HepG2 (cell line): Measurements from ENCODE around the gene SFMBT1. TPM values are rescaled to one million over a fixed set of nuclear protein-coding genes. Genes with fewer than 3 reads are reported as not detected.

ENCODE experiments used
- CCAR2 ChIP-seq: fragments of 200-400 bp; formaldehyde crosslinking; optimal IDR thresholded peaks from 2 replicates; pipeline ENCODE3; 2018; ENCODE audit warnings: low read depth, mild to moderate bottlenecking, low read length, moderate library complexity
- HIC2 ChIP-seq: sonication (generic); formaldehyde crosslinking; IDR thresholded peaks from 2 replicates; pipeline ENCODE4 v1.9.0; 2022; ENCODE audit warnings: low read depth, missing genetic modification reagents
- KLF12 ChIP-seq: sonication (generic); formaldehyde crosslinking; IDR thresholded peaks from 2 replicates; pipeline ENCODE4 v1.4.0; 2020; ENCODE audit warnings: missing genetic modification reagents, borderline replicate concordance
- RAD51 ChIP-seq: fragments of 450-650 bp; IDR thresholded peaks from 2 replicates; pipeline ENCODE4 v1.6.1; 2016; ENCODE audit warnings: borderline replicate concordance
- SIN3A ChIP-seq: IDR thresholded peaks from 2 replicates; pipeline ENCODE4 v1.6.1; 2011; ENCODE audit warnings: low read depth, mild to moderate bottlenecking, control low read depth, low read length, borderline replicate concordance
- ZMYM4 ChIP-seq: sonication (generic); formaldehyde crosslinking; IDR thresholded peaks from 2 replicates; pipeline ENCODE4 v1.8.1; 2023; ENCODE audit warnings: mild to moderate bottlenecking, missing genetic modification reagents
- ZNF235 ChIP-seq: sonication (generic); formaldehyde crosslinking; IDR thresholded peaks from 2 replicates; pipeline ENCODE4 v1.8.1; 2023; ENCODE audit warnings: mild to moderate bottlenecking, missing genetic modification reagents, borderline replicate concordance
- ZNF317 ChIP-seq: sonication (generic); formaldehyde crosslinking; IDR thresholded peaks from 2 replicates; pipeline ENCODE4 v1.5.0; 2020; ENCODE audit warnings: mild to moderate bottlenecking, missing genetic modification reagents
- ZNF335 ChIP-seq: sonication (generic); formaldehyde crosslinking; IDR thresholded peaks from 2 replicates; pipeline ENCODE4 v1.4.0; 2020; ENCODE audit warnings: missing genetic modification reagents
- ZNF619 ChIP-seq: sonication (generic); formaldehyde crosslinking; IDR thresholded peaks from 2 replicates; pipeline ENCODE4 v1.4.0; 2020; ENCODE audit warnings: mild to moderate bottlenecking, missing genetic modification reagents
- polyA plus RNA-seq, 8 experiments: library from polyadenylated mRNA; depleted of rRNA in 3 of 8; stranded (reverse) in 7 of 8; unstranded in 1 of 8; fragments of >200 nt; fragmentation: Illumina TruSeq in 4 of 8; extraction: Trizol in 4 of 8; gene quantifications; 2 replicates each; pipeline versions ENCODE4 v1.2.1 to v1.2.3, GENCODE V29; 2011 to 2016; ENCODE audit warnings: low read depth in 4 of 8, missing spikeins in 1 of 8, mixed read lengths in 1 of 8; ENCODE audit not compliant: insufficient read depth in 1 of 8
- total RNA-seq, 5 experiments: library from RNA; depleted of rRNA; stranded (reverse); fragments of >200 nt; fragmentation: Illumina TruSeq; extraction: Trizol; gene quantifications; 2 replicates each; pipeline ENCODE4 v1.2.3, GENCODE V29; 2016; ENCODE audit warnings: low read depth in 1 of 5
- TF ChIP-seq, protein P1 (sequence below): IDR thresholded peaks from 2 replicates; pipeline ENCODE4 v1.6.1; 2016; ENCODE audit warnings: missing genetic modification reagents, missing compliant biosample characterization
- TF ChIP-seq, protein P2 (sequence below): sonication (generic); formaldehyde crosslinking; IDR thresholded peaks from 2 replicates; pipeline ENCODE4 v1.4.0; 2020; ENCODE audit warnings: missing genetic modification reagents, borderline replicate concordance
- TF ChIP-seq, protein P3 (sequence below): sonication (generic); formaldehyde crosslinking; IDR thresholded peaks from 2 replicates; pipeline ENCODE4 v1.4.0; 2020; ENCODE audit warnings: missing genetic modification reagents, borderline replicate concordance
- TF ChIP-seq, protein P4 (sequence below): sonication (generic); formaldehyde crosslinking; IDR thresholded peaks from 2 replicates; pipeline ENCODE4 v1.5.0; 2020; ENCODE audit warnings: mild to moderate bottlenecking, missing genetic modification reagents, moderate library complexity
- TF ChIP-seq, protein P5 (sequence below): sonication (generic); formaldehyde crosslinking; IDR thresholded peaks from 2 replicates; pipeline ENCODE4 v1.5.0; 2020; ENCODE audit warnings: mild to moderate bottlenecking, missing genetic modification reagents, borderline replicate concordance

SFMBT1 gene
- total and polyA plus RNA-seq, 2 of the 13 experiments (the other 11 are each of a cell fraction or from before 2014, with no cell fraction given) = 3.8 to 12.8 TPM

GRCh38 chr3:52893723-52894122 is 152.2 kb downstream of the SFMBT1 start (continued):
- TF ChIP-seq CCAR2 = no peak
- TF ChIP-seq HIC2 = 0 out of 2 replicates have a peak, but pooled peaks have one; percentile 65
- TF ChIP-seq, protein P1, sequence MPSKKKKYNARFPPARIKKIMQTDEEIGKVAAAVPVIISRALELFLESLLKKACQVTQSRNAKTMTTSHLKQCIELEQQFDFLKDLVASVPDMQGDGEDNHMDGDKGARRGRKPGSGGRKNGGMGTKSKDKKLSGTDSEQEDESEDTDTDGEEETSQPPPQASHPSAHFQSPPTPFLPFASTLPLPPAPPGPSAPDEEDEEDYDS = no peak
- 0 out of 2 replicates have a peak, but pooled peaks have one; percentile 37 for TF ChIP-seq ZNF335 (CRISPR knock-in tag)
- no peak for TF ChIP-seq ZNF235
- no peak for TF ChIP-seq ZNF317
- TF ChIP-seq, protein P2, sequence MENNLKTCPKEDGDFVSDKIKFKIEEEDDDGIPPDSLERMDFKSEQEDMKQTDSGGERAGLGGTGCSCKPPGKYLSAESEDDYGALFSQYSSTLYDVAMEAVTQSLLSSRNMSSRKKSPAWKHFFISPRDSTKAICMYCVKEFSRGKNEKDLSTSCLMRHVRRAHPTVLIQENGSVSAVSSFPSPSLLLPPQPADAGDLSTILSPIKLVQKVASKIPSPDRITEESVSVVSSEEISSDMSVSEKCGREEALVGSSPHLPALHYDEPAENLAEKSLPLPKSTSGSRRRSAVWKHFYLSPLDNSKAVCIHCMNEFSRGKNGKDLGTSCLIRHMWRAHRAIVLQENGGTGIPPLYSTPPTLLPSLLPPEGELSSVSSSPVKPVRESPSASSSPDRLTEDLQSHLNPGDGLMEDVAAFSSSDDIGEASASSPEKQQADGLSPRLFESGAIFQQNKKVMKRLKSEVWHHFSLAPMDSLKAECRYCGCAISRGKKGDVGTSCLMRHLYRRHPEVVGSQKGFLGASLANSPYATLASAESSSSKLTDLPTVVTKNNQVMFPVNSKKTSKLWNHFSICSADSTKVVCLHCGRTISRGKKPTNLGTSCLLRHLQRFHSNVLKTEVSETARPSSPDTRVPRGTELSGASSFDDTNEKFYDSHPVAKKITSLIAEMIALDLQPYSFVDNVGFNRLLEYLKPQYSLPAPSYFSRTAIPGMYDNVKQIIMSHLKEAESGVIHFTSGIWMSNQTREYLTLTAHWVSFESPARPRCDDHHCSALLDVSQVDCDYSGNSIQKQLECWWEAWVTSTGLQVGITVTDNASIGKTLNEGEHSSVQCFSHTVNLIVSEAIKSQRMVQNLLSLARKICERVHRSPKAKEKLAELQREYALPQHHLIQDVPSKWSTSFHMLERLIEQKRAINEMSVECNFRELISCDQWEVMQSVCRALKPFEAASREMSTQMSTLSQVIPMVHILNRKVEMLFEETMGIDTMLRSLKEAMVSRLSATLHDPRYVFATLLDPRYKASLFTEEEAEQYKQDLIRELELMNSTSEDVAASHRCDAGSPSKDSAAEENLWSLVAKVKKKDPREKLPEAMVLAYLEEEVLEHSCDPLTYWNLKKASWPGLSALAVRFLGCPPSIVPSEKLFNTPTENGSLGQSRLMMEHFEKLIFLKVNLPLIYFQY = 0 out of 2 replicates have a peak, but pooled peaks have one; percentile 20
- peak; percentile 56; the same call in 1 of the 2 replicates for TF ChIP-seq ZMYM4
- TF ChIP-seq, protein P3, sequence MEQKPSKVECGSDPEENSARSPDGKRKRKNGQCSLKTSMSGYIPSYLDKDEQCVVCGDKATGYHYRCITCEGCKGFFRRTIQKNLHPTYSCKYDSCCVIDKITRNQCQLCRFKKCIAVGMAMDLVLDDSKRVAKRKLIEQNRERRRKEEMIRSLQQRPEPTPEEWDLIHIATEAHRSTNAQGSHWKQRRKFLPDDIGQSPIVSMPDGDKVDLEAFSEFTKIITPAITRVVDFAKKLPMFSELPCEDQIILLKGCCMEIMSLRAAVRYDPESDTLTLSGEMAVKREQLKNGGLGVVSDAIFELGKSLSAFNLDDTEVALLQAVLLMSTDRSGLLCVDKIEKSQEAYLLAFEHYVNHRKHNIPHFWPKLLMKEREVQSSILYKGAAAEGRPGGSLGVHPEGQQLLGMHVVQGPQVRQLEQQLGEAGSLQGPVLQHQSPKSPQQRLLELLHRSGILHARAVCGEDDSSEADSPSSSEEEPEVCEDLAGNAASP (CRISPR knock-in tag) = peak; percentile 13; the same call in 1 of the 2 replicates
- TF ChIP-seq, protein P4, sequence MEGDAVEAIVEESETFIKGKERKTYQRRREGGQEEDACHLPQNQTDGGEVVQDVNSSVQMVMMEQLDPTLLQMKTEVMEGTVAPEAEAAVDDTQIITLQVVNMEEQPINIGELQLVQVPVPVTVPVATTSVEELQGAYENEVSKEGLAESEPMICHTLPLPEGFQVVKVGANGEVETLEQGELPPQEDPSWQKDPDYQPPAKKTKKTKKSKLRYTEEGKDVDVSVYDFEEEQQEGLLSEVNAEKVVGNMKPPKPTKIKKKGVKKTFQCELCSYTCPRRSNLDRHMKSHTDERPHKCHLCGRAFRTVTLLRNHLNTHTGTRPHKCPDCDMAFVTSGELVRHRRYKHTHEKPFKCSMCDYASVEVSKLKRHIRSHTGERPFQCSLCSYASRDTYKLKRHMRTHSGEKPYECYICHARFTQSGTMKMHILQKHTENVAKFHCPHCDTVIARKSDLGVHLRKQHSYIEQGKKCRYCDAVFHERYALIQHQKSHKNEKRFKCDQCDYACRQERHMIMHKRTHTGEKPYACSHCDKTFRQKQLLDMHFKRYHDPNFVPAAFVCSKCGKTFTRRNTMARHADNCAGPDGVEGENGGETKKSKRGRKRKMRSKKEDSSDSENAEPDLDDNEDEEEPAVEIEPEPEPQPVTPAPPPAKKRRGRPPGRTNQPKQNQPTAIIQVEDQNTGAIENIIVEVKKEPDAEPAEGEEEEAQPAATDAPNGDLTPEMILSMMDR (CRISPR knock-in tag) = peak; percentile 20; the same call in 1 of the 2 replicates
- TF ChIP-seq, protein P5, sequence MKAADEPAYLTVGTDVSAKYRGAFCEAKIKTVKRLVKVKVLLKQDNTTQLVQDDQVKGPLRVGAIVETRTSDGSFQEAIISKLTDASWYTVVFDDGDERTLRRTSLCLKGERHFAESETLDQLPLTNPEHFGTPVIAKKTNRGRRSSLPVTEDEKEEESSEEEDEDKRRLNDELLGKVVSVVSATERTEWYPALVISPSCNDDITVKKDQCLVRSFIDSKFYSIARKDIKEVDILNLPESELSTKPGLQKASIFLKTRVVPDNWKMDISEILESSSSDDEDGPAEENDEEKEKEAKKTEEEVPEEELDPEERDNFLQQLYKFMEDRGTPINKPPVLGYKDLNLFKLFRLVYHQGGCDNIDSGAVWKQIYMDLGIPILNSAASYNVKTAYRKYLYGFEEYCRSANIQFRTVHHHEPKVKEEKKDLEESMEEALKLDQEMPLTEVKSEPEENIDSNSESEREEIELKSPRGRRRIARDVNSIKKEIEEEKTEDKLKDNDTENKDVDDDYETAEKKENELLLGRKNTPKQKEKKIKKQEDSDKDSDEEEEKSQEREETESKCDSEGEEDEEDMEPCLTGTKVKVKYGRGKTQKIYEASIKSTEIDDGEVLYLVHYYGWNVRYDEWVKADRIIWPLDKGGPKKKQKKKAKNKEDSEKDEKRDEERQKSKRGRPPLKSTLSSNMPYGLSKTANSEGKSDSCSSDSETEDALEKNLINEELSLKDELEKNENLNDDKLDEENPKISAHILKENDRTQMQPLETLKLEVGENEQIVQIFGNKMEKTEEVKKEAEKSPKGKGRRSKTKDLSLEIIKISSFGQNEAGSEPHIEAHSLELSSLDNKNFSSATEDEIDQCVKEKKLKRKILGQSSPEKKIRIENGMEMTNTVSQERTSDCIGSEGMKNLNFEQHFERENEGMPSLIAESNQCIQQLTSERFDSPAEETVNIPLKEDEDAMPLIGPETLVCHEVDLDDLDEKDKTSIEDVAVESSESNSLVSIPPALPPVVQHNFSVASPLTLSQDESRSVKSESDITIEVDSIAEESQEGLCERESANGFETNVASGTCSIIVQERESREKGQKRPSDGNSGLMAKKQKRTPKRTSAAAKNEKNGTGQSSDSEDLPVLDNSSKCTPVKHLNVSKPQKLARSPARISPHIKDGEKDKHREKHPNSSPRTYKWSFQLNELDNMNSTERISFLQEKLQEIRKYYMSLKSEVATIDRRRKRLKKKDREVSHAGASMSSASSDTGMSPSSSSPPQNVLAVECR (CRISPR knock-in tag) = peak; percentile 68; the same call in 1 of the 2 replicates
- TF ChIP-seq KLF12 (CRISPR knock-in tag) = no peak
- TF ChIP-seq ZNF619 (CRISPR knock-in tag) = no peak
- 0 out of 2 replicates have a peak, but pooled peaks have one; percentile 62 for TF ChIP-seq SIN3A
- TF ChIP-seq RAD51 = no peak
